ENCODE measurements around the gene BUB1.

Gene BUB1

GRCh38 chr2:110669079-110669478, 8.8 kb downstream of the BUB1 start:
- H3K4me3 ChIP-seq (ENCODE audit: low read length), result no peak overlapping the region
- DNase-seq (ENCODE audit: low read depth), result no peak
- TF ChIP-seq, protein P1, sequence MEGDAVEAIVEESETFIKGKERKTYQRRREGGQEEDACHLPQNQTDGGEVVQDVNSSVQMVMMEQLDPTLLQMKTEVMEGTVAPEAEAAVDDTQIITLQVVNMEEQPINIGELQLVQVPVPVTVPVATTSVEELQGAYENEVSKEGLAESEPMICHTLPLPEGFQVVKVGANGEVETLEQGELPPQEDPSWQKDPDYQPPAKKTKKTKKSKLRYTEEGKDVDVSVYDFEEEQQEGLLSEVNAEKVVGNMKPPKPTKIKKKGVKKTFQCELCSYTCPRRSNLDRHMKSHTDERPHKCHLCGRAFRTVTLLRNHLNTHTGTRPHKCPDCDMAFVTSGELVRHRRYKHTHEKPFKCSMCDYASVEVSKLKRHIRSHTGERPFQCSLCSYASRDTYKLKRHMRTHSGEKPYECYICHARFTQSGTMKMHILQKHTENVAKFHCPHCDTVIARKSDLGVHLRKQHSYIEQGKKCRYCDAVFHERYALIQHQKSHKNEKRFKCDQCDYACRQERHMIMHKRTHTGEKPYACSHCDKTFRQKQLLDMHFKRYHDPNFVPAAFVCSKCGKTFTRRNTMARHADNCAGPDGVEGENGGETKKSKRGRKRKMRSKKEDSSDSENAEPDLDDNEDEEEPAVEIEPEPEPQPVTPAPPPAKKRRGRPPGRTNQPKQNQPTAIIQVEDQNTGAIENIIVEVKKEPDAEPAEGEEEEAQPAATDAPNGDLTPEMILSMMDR (conservative IDR thresholded peaks at IDR 0.05; ENCODE audit: low read depth, low read length), result no peak

- TF ChIP-seq, protein P1 (conservative IDR thresholded peaks at IDR 0.05; ENCODE audit: low read depth, low read length), result no peak
- no peak overlapping the region for H3K4me3 ChIP-seq (ENCODE audit: low read length)
Observed at GRCh38 chr2:110667071-110667470, 10.8 kb downstream of the BUB1 start.

GRCh38 chr2:110664135-110664534, 13.7 kb downstream of the BUB1 start:
- TF ChIP-seq, protein P1 (conservative IDR thresholded peaks at IDR 0.05; ENCODE audit: low read depth, low read length), result no peak
- H3K4me3 ChIP-seq (ENCODE audit: low read length), result no peak overlapping the region
- no peak for DNase-seq (ENCODE audit: low read depth)

More at GRCh38 chr2:110667071-110667470, 10.8 kb downstream of the BUB1 start:
- no peak for DNase-seq (ENCODE audit: low read depth)

DNA sequence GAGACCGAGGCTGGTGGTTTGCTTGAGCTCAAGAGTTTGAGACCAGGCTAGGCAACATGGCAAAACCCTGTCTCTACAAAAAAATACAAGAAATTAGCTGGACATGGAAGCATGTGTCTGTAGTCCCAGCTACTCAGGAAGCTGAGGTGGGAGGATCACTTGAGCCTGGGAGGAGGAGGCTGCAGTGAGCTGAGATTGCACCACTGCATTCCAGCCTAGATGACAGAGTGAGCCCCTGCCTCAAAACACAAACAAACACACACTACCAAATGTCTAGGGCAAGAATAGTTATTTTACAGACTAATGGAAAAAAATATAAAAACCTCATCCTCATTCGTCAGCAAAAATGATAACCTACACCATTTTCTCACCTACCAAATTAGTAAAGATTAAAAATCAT, 15.3 kb downstream of the BUB1 start:
- TF ChIP-seq, protein P1 (conservative IDR thresholded peaks at IDR 0.05; ENCODE audit: low read depth, low read length), result no peak
- DNase-seq (ENCODE audit: low read depth), result no peak
- H3K4me3 ChIP-seq (ENCODE audit: low read length), result no peak overlapping the region

DNA sequence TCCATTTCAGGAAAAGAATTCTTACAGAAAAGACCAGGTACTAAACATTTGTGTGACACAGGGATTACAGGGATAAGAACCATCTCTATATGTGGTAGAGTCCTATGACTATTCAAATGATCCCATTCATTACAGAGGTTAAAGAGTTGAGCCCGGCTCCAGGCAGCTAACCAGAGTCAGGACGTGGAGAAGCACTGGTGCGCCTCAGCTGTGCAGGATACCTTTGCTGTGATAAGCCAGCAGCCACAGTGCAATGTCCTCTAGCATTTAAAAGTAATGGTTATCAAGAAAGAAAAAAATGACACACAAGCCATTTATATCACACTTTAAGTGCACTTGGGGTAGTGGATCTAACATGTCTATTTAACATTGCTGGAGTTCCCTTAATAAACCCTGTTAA, 17.3 kb downstream of the BUB1 start:
- H3K4me3 ChIP-seq (ENCODE audit: low read length), result no peak overlapping the region
- no peak for DNase-seq (ENCODE audit: low read depth)
- TF ChIP-seq, protein P1 (conservative IDR thresholded peaks at IDR 0.05; ENCODE audit: low read depth, low read length), result no peak

- no peak overlapping the region for H3K4me3 ChIP-seq (ENCODE audit: low read length)
- DNase-seq (ENCODE audit: low read depth), result peak; percentile 69
- TF ChIP-seq, protein P1 (conservative IDR thresholded peaks at IDR 0.05; ENCODE audit: low read depth, low read length), result no peak
Observed at GRCh38 chr2:110659248-110659647, 18.6 kb downstream of the BUB1 start.

GRCh38 chr2:110657724-110658305, 20.0 kb downstream of the BUB1 start:
- DNase-seq (ENCODE audit: low read depth), result peak; percentile 91
- H3K4me3 ChIP-seq (ENCODE audit: low read length), result no peak overlapping the region
- TF ChIP-seq, protein P1 (conservative IDR thresholded peaks at IDR 0.05; ENCODE audit: low read depth, low read length), result no peak

Data from retinal pigment epithelial cell (primary cell).